SK-N-SH (cell line): ENCODE measurements around the gene CCDC34. TPM values are rescaled to one million over a fixed set of nuclear protein-coding genes. Genes with fewer than 3 reads are reported as not detected.

ENCODE experiments used
- CTCF ChIA-PET: fragments of 300-600, 350-600 bp; formaldehyde crosslinking; extraction: SDS; loops from one replicate; lab custom pipeline; 2021; lab: Yijun Ruan, JAX
- POLR2A ChIA-PET: fragments of 350-600 bp; sonication (Branson Sonifier 250); formaldehyde crosslinking; extraction: SDS; loops from one replicate; lab custom pipeline; 2020; ENCODE audit warnings: antibody characterized with exemption, inconsistent platforms; lab: Yijun Ruan, JAX
- DNase-seq: peaks from one replicate; pipeline ENCODE4 v3.0.0; 2012
- H2AFZ ChIP-seq: fragments of 200-600 bp; sonication (generic); 2 replicates; pipeline ENCODE4 v1.8.1; 2016; ENCODE audit warnings: antibody characterized with exemption, mild to moderate bottlenecking, low read depth
- H3F3A ChIP-seq: fragments of 200-600 bp; sonication (generic); replicated peaks from 2 replicates; pipeline ENCODE3; 2016; ENCODE audit warnings: antibody characterized with exemption, mild to moderate bottlenecking; ENCODE audit not compliant: insufficient read depth
- H3K27ac ChIP-seq, 2 experiments: fragments of 200-500 bp in 1 of 2; fragments of 200-600 bp in 1 of 2; sonication (Bioruptor generic) in 1 of 2; sonication (generic), shearing (Covaris generic) in 1 of 2; 2 replicates each; pipeline versions ENCODE4 v1.5.1 to v1.6.1; 2014 to 2016; ENCODE audit warnings: low read depth in 2 of 2, inconsistent platforms in 1 of 2, low read length in 1 of 2, mild to moderate bottlenecking in 1 of 2, mixed read lengths in 1 of 2
- H3K27me3 ChIP-seq: fragments of 200-600 bp; sonication (generic), shearing (Covaris generic); 2 replicates; pipeline ENCODE4 v1.6.1; 2016; ENCODE audit warnings: mixed run types; ENCODE audit not compliant: insufficient read depth
- H3K36me3 ChIP-seq, 2 experiments: fragments of 200-500 bp in 1 of 2; fragments of 200-600 bp in 1 of 2; sonication (Bioruptor generic) in 1 of 2; sonication (generic) in 1 of 2; replicated peaks in 1 of 2; 2 replicates each; pipeline versions ENCODE3 to v1.5.1; 2014 to 2016; ENCODE audit warnings: low read length in 1 of 2, mild to moderate bottlenecking in 1 of 2; ENCODE audit not compliant: insufficient read depth in 2 of 2, control insufficient read depth in 1 of 2
- H3K4me1 ChIP-seq, 2 experiments: fragments of 200-500 bp in 1 of 2; fragments of 200-600 bp in 1 of 2; sonication (Bioruptor generic) in 1 of 2; sonication (generic), shearing (Covaris generic) in 1 of 2; 2 replicates each; pipeline versions ENCODE4 v1.5.1 to v1.6.1; 2014 to 2016; ENCODE audit warnings: low read depth in 1 of 2, low read length in 1 of 2, mixed run types in 1 of 2; ENCODE audit not compliant: insufficient read depth in 2 of 2, control insufficient read depth in 1 of 2
- H3K4me2 ChIP-seq: fragments of 200-600 bp; sonication (generic), shearing (Covaris generic); 2 replicates; pipeline ENCODE4 v1.6.1; 2017; ENCODE audit warnings: mixed run types
- H3K4me3 ChIP-seq, 2 experiments: fragments of 200-500 bp in 1 of 2; fragments of 200-600 bp in 1 of 2; sonication (Bioruptor generic) in 1 of 2; sonication (generic), shearing (Covaris generic) in 1 of 2; 2 replicates each; pipeline versions ENCODE4 v1.5.1 to v1.8.1; 2014 to 2016; ENCODE audit warnings: low read depth in 2 of 2, inconsistent platforms in 1 of 2, low read length in 1 of 2, mild to moderate bottlenecking in 1 of 2, mixed read lengths in 1 of 2, moderate library complexity in 1 of 2
- H3K79me2 ChIP-seq: fragments of 200-600 bp; sonication (generic); 2 replicates; pipeline ENCODE4 v1.8.1; 2017; ENCODE audit warnings: mild to moderate bottlenecking; ENCODE audit not compliant: insufficient read depth
- H3K9ac ChIP-seq: fragments of 200-600 bp; sonication (generic); 2 replicates; pipeline ENCODE4 v1.6.1; 2017; ENCODE audit warnings: mixed run types
- H3K9me2 ChIP-seq: fragments of 200-600 bp; sonication (generic); 2 replicates; pipeline ENCODE4 v1.6.1; 2017; ENCODE audit warnings: mixed run types
- H3K9me3 ChIP-seq: fragments of 200-600 bp; sonication (generic); 2 replicates; pipeline ENCODE4 v1.6.1; 2017; ENCODE audit warnings: mixed run types, mild to moderate bottlenecking, moderate library complexity
- H4K20me1 ChIP-seq: fragments of 200-600 bp; sonication (generic); 2 replicates; pipeline ENCODE4 v1.6.1; 2017; ENCODE audit warnings: mild to moderate bottlenecking, mixed run types; ENCODE audit not compliant: insufficient read depth
- CHD2 ChIP-seq: fragments of 150-350 bp; IDR thresholded peaks from 2 replicates; pipeline ENCODE4 v1.6.1; 2018; ENCODE audit warnings: low read length; ENCODE audit not compliant: partially characterized antibody
- CTCF ChIP-seq: fragments of 200-600 bp; sonication (generic); IDR thresholded peaks from 2 replicates; pipeline ENCODE4 v1.6.1; 2017; ENCODE audit warnings: antibody characterized with exemption, mild to moderate bottlenecking, moderate library complexity
- EZH2phosphoT487 ChIP-seq: fragments of 200-600 bp; sonication (generic); IDR thresholded peaks from 2 replicates; pipeline ENCODE4 v1.6.1; 2017; ENCODE audit warnings: low read depth, mixed run types, mild to moderate bottlenecking, antibody characterized with exemption, moderate library complexity, borderline replicate concordance
- FOSL2 ChIP-seq: IDR thresholded peaks from 2 replicates; pipeline ENCODE4 v1.4.0; 2012; ENCODE audit warnings: low read depth, mild to moderate bottlenecking, moderate library complexity, borderline replicate concordance
- FOXJ3 ChIP-seq: sonication (generic); formaldehyde crosslinking; IDR thresholded peaks from 2 replicates; pipeline ENCODE4 v1.5.1; 2020; ENCODE audit warnings: mild to moderate bottlenecking, missing genetic modification reagents
- FOXM1 ChIP-seq: IDR thresholded peaks from 2 replicates; pipeline ENCODE4 v1.4.0; 2012; ENCODE audit warnings: low read depth, mild to moderate bottlenecking
- GABPA ChIP-seq: IDR thresholded peaks from 2 replicates; pipeline ENCODE4 v1.4.0; 2012; ENCODE audit warnings: low read depth, mild to moderate bottlenecking
- GATA2 ChIP-seq: sonication (generic); formaldehyde crosslinking; IDR thresholded peaks from 2 replicates; pipeline ENCODE4 v1.5.0; 2020; ENCODE audit warnings: mild to moderate bottlenecking, missing genetic modification reagents
- JUND ChIP-seq: IDR thresholded peaks from 2 replicates; pipeline ENCODE4 v1.4.0; 2012
- MEF2A ChIP-seq: IDR thresholded peaks from 2 replicates; pipeline ENCODE4 v1.4.0; 2012; ENCODE audit warnings: low read depth, borderline replicate concordance
- NFIC ChIP-seq: IDR thresholded peaks from 2 replicates; pipeline ENCODE4 v1.4.0; 2012; ENCODE audit warnings: borderline replicate concordance
- NRF1 ChIP-seq: IDR thresholded peaks from 2 replicates; pipeline ENCODE4 v1.6.1; 2012; ENCODE audit warnings: low read depth, mild to moderate bottlenecking, low read length
- POLR2AphosphoS5 ChIP-seq: IDR thresholded peaks from 2 replicates; pipeline ENCODE4 v1.6.1; 2012; ENCODE audit warnings: low read depth, low read length
- RAD21 ChIP-seq: IDR thresholded peaks from 2 replicates; pipeline ENCODE4 v1.6.1; 2012; ENCODE audit warnings: mild to moderate bottlenecking, low read length
- RCOR1 ChIP-seq: fragments of 150-350 bp; IDR thresholded peaks from 2 replicates; pipeline ENCODE4 v1.6.1; 2017; ENCODE audit warnings: antibody characterized with exemption, low read length
- RFX5 ChIP-seq: IDR thresholded peaks from 2 replicates; pipeline ENCODE4 v1.6.1; 2012; ENCODE audit warnings: mild to moderate bottlenecking, improper control_type of control experiment, low read length
- SIN3A ChIP-seq: IDR thresholded peaks from 2 replicates; pipeline ENCODE4 v1.6.1; 2012; ENCODE audit warnings: low read depth, mild to moderate bottlenecking, low read length, moderate library complexity, borderline replicate concordance
- SMC3 ChIP-seq: IDR thresholded peaks from 2 replicates; pipeline ENCODE4 v1.6.1; 2012; ENCODE audit warnings: low read depth, low read length, improper control_type of control experiment
- TAF1 ChIP-seq: IDR thresholded peaks from 2 replicates; pipeline ENCODE4 v1.6.1; 2012; ENCODE audit warnings: low read depth, mild to moderate bottlenecking, low read length, moderate library complexity, borderline replicate concordance
- TCF12 ChIP-seq: IDR thresholded peaks from 2 replicates; pipeline ENCODE4 v1.4.0; 2012
- TEAD4 ChIP-seq: IDR thresholded peaks from 2 replicates; pipeline ENCODE4 v1.4.0; 2012; ENCODE audit warnings: mild to moderate bottlenecking, borderline replicate concordance; ENCODE audit not compliant: insufficient read depth
- USF2 ChIP-seq: fragments of 150-350 bp; IDR thresholded peaks from 2 replicates; pipeline ENCODE4 v1.6.1; 2017; ENCODE audit warnings: antibody characterized with exemption, low read length, low read depth, borderline replicate concordance
- WGBS: methylation state at CpG from one replicate; pipeline ENCODE4 v1.1.6; 2017; ENCODE audit warnings: low lambda C conversion rate; 5-methylcytosine and 5-hydroxymethylcytosine counted together
- polyA plus RNA-seq, 3 experiments: library from polyadenylated mRNA; depleted of rRNA; stranded (reverse); fragments of >200 nt; gene quantifications; 2 replicates each; pipeline ENCODE4 v1.2.3, GENCODE V29; 2012
- TF ChIP-seq, protein P1 (sequence below): IDR thresholded peaks from 2 replicates; pipeline ENCODE4 v1.4.0; 2012; ENCODE audit warnings: low read depth, borderline replicate concordance
- TF ChIP-seq, protein P2 (sequence below): IDR thresholded peaks from 2 replicates; pipeline ENCODE4 v1.4.0; 2012; ENCODE audit warnings: low read depth
- TF ChIP-seq, protein P3 (sequence below): IDR thresholded peaks from 2 replicates; pipeline ENCODE4; 2012

Gene CCDC34
- polyA plus RNA-seq, 1 of the 3 experiments (the other 2 are of a cell fraction) = 6.7 TPM

DNA sequence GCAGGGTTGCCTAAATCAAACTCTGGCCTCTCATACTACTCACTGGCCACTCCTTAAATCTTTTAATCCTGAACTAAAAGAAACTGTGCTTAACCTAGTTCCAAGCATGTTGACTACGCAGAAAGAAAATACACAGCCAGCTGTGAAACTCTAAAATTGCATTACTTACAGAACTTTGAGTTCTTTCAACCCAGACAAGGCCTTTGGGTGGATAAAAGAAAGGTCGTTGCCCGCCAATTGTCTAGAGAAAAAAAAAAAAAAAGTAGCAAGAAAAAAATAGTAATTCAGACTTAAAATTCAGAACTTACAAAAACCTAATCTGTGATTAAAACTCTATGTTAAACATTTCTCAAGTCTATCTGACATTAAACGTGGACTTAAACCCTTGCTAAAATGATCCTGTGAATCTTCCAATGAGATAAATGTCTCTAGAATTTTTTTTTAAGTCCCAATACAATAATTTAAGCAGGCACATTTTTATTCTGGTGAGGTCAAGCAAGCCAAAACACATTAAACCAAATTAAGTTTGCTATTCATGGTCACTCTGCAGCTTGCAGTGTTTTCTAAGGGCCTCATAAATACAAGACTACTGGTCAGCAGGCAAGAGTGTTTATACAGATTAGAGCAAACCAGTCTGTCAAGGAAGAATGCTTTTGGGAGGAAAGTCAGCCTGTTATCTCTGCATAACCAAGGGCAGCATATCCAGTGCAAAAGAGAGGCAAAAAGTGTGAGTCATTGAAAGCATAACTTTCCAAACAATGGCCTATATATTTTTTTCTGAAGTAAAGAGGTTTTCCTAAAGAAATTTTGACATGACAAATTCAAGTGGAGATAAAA lies 29.5 kb upstream of the CCDC34 start:
- Histone ChIP-seq H3K9me3 (no peaks in the 10 kb centered on the region), H4K20me1 (peaks cover 2% of the 10 kb centered on the region; the same call in 1 of the 2 replicates), H3K79me2 (no peaks in the 10 kb centered on the region), H3K4me2 (peak overlapping the region; percentile 32), H3K4me3 (no peak overlapping the region), H3K27me3 (no peaks in the 10 kb centered on the region), H2AFZ (no peak overlapping the region), H3K9ac (no peak overlapping the region), H3K27ac (peak overlapping the region; percentile 62 to 77), H3K36me3 (no peaks in the 10 kb centered on the region), H3F3A (peaks cover 16% of the 10 kb centered on the region), H3K9me2 (no peaks in the 10 kb centered on the region), H3K4me1 (peaks cover 2 to 35% of the 10 kb centered on the region in 2 experiments)
- WGBS = 86% methylated on average over 4 of the region's 4 CpGs
- DNase-seq = no peak
- peak; percentile 58 for TF ChIP-seq JUND
- no peak for TF ChIP-seq NRF1
- peak; percentile 53; the same call in 1 of the 2 replicates for TF ChIP-seq FOSL2
- TF ChIP-seq RFX5 = no peak
- TF ChIP-seq MEF2A = no peak
- no peak for TF ChIP-seq EZH2phosphoT487
- TF ChIP-seq, protein P1, sequence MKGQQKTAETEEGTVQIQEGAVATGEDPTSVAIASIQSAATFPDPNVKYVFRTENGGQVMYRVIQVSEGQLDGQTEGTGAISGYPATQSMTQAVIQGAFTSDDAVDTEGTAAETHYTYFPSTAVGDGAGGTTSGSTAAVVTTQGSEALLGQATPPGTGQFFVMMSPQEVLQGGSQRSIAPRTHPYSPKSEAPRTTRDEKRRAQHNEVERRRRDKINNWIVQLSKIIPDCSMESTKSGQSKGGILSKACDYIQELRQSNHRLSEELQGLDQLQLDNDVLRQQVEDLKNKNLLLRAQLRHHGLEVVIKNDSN = no peak
- TF ChIP-seq SMC3 = no peak
- TF ChIP-seq POLR2AphosphoS5 = no peak
- peak; percentile 69 for TF ChIP-seq TCF12
- TF ChIP-seq SIN3A = 0 out of 2 replicates have a peak, but pooled peaks have one; percentile 62
- no peak for TF ChIP-seq FOXJ3
- no peak for TF ChIP-seq FOXM1
- TF ChIP-seq TAF1 = no peak
- TF ChIP-seq TEAD4 = 0 out of 2 replicates have a peak, but pooled peaks have one; percentile 33
- no peak for TF ChIP-seq RAD21
- TF ChIP-seq, protein P2, sequence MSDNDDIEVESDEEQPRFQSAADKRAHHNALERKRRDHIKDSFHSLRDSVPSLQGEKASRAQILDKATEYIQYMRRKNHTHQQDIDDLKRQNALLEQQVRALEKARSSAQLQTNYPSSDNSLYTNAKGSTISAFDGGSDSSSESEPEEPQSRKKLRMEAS = no peak
- no peak for TF ChIP-seq CTCF
- no peak for TF ChIP-seq GABPA
- no peak for TF ChIP-seq GATA2 (CRISPR knock-in tag)
- TF ChIP-seq, protein P3, sequence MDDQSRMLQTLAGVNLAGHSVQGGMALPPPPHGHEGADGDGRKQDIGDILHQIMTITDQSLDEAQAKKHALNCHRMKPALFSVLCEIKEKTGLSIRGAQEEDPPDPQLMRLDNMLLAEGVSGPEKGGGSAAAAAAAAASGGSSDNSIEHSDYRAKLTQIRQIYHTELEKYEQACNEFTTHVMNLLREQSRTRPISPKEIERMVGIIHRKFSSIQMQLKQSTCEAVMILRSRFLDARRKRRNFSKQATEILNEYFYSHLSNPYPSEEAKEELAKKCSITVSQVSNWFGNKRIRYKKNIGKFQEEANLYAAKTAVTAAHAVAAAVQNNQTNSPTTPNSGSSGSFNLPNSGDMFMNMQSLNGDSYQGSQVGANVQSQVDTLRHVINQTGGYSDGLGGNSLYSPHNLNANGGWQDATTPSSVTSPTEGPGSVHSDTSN = peak; percentile 80
- TF ChIP-seq NFIC = no peak; the same call in 1 of the 2 replicates
- TF ChIP-seq RCOR1 = no peak
- no peak for TF ChIP-seq USF2
- TF ChIP-seq CHD2 = no peak
- ChIA-PET CTCF (interaction anchor here (0.8 kb wide), 1 partner anchor 12 kb away, joined by 3 read pairs; no protein-coding TSS in a partner anchor), POLR2A (no interaction called here)
